PFSK-1 (cell line): ENCODE results near the gene RAPGEF5.

Experiments used
- POLR2AphosphoS5 ChIP-seq: IDR thresholded peaks from 2 replicates; pipeline ENCODE4 v1.6.1; 2012; ENCODE audit warnings: low read depth, mild to moderate bottlenecking, control low read depth, low read length, moderate library complexity
- SIN3A ChIP-seq: IDR thresholded peaks from 2 replicates; pipeline ENCODE4 v1.6.1; 2012; ENCODE audit warnings: mild to moderate bottlenecking, low read length, moderate library complexity, borderline replicate concordance; ENCODE audit not compliant: insufficient read depth
- TAF1 ChIP-seq: IDR thresholded peaks from 2 replicates; pipeline ENCODE4 v1.6.1; 2012; ENCODE audit warnings: low read length, control low read depth, borderline replicate concordance; ENCODE audit not compliant: insufficient read depth

DNA sequence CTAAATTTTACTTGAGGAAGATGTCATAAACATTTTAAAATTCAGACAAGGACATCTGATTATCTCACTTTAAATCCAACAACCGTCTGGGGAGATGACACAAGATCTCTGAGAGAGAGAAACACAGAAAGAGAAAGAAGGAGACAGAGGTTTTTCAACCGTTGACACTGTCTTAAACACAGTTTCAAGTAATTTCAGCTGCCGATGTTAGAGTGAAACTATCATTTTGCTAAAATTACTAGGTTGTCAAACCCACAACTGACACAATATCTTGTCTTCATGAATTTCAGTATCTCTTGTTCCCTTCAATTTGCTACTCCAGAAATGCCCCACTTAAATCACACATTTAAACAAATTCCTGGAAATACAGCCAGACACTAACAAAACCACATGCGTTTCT is 174.8 kb downstream of the RAPGEF5 start:
- TF ChIP-seq TAF1 (no peak), POLR2AphosphoS5 (no peak), SIN3A (no peak)
